GM21367 (cell line): ENCODE measurements around the gene SART1.
"Not testable (repeated sequence)": the region's sequence is repeated elsewhere in the genome, so short reads cannot be mapped to it uniquely, and the experiment has no call there.

Experiments used
- ATAC-seq: cut with Tn5 transposase; IDR thresholded peaks from one replicate; pipeline ENCODE4 v1.9.1; 2021; ENCODE audit not compliant: unreplicated experiment

SART1 gene

DNA sequence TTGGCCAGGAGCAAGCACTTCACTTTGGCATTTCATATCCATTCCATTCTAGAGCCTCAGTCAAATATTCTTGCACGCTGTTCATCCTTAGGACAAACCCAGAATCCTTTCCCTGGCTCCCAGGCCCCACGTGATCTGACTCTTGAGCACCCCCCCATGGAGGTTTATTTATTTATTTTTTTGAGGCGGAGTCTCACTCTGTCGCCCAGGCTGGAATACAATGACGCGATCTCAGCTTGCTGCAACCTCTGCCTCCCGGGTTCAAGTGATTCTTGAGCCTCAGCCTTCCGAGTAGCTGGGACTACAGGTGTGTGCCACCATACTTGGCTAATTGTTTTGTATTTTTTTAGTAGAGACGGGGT lies 29.0 kb upstream of the SART1 start:
- no peak for ATAC-seq

DNA sequence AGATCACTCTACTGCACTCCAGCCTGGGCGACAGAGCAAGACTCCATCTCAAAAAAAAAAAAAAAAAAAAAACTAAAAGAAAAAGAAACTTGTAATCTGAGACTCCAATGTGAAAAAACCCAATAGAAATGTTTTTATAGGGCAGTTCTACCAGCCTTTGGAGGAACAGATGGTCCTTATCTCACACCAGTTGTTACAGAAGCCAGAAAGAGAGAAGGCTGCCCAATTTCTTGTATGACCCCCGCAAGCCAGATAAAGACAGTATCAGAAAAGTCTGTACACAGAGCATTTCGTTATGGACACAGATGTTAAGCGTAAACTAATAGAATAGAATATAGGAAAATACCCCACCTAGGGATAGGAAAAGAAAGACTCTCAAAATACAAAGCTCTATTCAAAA lies 27.5 kb upstream of the SART1 start:
- no peak for ATAC-seq

DNA sequence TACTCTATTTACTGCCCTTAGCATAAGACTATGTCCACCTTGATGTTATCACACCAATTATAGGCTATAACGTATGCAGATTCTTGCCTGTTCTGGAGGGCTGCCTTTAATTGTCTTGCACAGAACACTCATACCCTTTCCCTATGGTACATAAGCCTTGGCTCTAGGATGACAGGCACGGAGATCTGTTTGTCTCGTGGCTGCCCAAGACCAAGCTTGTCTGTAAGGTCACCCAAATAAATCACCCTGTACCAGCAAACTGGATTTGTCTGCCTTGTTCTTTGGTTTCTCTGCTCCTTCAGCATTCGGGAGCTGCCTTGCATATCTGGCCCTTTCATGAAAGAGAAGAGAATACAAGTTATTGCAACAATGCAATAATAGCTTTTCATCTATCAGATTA lies 23.8 kb upstream of the SART1 start:
- no peak for ATAC-seq

DNA sequence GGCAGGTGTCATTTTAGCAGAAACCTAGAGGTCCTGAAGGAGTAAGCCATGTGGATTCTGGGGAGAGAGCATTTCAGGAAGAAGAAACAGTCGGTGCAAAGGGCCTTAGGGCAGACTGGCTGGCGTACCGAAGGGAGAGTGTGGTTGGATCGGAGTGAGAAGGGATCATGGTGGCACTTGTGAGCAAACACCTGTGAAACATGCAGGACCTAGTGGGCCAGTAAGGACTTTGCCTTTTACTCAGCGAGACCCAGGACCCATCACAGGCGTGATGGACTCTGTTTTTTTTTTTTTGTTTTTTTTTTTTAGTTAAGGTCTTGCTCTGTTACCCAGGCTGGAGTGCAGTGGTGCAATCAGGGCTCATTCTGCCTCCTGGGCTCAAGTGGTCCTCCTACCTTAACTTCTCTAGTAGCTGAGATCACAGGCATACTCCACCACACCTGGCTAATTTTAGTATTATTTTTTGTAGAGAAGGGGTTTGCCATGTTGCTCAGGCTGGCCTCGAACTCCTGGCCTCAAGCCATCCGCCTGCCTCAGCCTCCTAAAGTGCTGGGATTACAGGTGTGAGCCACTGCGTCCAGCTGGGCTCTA lies 19.7 kb upstream of the SART1 start:
- ATAC-seq = no peak

DNA sequence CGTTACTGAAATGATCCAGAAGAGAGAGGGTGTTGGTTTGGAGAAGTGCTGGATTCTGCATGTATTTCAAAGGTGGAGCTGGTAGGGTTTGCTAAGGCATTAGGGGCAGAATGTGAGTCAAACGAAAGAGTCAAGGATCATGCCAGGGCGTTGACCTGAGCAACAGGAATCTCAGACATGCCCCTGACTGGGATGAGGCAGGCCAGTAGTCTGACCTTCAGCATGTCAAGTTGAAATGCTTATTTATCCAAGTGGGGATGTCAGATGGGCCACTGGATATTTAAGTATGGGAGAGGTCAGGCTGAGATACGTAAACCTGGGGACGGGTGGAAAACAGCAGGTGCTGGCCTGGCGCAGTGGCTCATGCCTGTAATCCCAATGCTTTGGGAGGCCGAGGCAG lies 19.0 kb upstream of the SART1 start:
- no peak for ATAC-seq

DNA sequence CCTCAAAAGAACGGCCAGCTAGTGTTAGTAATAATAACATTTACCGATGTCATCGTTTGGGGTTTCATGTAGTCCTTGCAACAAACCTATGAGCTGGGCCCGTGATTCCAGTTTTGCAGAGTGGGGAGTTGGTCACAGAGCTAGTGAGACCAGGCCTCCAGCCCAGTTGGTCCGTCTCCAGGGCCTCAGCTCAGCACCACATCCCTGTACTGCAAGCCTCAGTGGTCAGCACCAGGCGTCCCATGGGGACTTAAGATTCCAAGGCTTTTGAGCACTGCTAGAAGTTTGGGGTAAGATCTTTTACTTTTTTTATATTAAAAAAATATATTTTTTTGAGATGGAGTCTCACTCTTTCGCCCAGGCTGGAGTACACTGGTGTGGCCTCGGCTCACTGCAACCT lies 17.3 kb upstream of the SART1 start:
- ATAC-seq = no peak

DNA sequence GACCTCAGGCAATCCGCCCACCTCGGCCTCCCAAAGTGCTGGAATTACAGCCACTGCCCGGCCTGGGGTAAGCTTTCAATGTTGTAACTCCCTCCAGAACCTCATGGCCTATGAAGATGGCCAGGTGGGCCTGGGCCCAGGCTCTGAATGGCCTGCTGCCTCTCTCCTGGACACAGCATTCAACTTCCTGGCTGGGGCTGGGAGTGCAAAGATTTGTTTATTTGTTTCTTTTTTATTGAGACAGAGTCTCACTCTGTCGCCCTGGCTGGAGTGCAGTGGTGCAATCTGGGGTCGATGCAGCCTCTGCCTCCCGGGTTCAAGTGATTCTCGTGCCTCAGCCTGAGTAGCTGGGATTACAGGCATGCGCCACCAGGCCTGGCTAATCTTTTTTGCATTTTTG lies 16.8 kb upstream of the SART1 start:
- no peak for ATAC-seq

DNA sequence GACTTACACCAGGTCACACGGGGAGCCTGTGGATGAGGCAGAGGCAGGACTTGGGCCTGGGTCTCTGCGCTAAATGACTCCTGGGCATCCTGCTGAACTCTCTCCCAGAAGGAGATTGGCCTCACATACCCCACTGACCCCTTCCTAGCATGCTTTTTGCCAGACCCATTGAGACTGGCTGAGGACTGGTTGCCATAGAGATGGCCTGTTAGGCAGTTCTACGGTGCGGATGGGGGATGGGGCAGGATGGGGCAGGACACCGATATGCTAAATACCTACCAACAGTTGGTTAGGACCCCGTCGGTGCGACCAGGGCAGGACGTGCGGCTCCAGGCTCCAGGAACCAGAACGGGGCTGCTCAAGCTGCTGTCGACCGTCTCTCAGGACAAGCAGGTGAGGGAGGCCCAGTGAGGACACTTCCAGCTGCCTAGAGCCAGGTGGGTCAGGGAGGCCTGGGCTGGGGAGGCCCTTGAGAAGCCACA lies 16.1 kb upstream of the SART1 start, which contains the start of gene TSGA10IP:
Gene TSGA10IP (plus strand): TSS at position 51 of the 482 bp plus-strand sequence. CDS start 196 bp downstream, at position 247.
- ATAC-seq = no peak

DNA sequence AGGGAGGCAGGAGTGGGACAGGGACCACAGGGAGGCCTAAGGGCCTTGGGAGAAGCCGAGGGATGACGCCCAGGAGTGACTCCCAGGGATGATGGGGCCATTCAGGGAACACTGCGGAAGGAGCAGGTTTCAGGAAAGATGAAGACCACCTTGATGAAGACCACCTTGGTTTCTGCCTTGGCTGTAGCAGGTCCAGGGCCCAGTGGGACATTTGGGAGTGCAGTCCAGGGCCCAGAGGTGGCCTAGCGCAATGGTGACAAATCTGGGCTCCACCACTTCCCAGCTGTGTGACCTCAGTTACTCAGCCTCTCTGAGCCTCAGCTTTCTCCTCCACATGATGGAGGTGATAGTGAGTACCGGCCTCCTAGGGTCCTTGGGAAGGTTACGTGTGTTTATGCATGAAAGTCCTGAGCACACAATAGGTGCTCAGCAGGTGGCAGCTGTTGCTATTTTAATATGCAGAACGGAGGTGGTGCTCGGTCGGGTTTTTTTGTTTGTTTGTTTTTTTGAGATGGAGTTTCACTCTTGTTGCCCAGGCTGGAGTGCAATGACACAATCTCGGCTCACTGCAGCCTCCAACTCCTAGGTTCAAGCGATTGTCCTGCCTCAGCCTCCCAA lies 15.5 kb upstream of the SART1 start:
- no peak for ATAC-seq

DNA sequence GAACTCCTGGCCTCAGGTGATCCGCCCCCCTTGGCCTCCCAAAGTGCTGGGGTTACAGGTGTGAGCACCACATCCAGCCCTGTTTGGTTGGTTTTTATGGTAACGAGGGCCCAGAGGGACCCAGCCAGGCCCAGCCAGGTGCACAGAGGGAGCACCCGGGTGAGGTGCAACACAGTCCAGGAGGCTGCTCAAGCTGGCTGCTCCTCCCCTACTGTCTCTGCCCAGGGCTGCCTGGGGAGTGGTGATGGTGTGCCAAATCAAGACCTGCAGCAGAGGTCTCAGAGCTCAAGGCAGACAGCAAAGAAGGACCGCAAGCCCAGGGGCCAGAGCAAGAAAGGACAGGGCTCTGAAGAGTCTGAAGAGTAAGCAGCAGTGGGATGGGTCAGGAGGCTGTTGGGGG lies 14.9 kb upstream of the SART1 start:
- ATAC-seq = no peak

DNA sequence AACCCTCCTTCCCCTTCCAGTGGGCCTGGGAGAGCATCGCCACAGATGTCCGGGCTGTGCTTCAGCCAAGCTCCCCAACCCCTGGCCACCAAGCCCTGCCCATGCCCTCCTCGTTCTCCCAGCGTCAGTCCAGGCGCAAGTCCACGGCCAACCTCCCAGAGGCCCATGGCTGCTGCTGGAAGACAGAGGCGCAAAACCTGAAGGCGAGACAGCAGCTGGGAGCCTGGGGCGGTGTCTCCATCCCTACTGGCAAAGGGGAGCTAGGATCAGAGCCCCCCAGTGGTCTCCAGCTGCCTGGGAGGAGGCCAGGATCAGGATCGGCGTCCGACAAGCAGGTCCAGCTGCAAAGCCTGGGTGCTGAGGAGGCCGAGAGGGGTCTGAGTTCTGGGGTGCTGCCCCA lies 14.4 kb upstream of the SART1 start:
- no peak for ATAC-seq

DNA sequence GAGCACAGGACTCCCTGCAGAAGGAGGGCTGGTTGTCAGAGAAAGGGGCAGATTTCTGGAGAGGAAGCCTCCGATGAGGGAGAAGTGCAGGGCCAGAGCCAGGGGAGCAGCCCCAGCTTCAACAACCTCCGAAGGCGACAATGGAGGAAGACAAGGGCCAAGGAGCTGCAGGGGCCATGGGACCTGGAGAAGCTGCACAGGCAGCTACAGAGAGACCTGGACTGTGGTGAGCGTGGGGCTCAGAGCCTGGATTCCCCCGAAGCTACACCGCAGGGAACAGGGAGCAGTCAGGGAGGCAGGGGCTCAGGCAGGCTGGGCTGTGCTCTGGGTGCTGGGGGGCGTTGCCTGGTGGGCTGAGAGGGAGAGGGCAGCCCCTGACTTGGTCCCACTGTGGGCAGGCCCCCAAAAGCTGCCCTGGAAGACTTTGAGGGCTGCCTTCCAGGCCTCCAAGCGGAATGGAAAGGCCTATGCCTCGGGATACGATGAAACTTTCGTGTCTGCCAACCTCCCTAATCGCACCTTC lies 13.9 kb upstream of the SART1 start:
- ATAC-seq = no peak

DNA sequence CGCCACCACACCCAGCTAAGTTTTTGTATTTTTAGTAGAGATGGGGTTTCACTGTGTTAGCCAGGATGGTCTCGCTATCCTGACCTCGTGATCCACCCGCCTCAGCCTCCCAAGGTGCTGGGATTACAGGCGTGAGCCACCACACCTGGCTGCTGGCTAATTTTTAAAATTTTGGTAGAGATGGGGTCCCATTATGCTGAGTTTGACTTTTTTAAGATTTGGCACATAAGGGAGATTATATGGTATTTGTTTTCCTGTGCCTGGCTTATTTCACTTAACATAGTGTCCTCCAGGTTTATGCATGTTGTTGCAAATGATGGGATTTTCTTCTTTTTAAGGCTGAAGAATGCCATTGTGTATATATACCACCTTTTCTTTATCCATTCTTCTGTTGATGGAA lies 10.8 kb upstream of the SART1 start:
- not testable (repeated sequence) for ATAC-seq

DNA sequence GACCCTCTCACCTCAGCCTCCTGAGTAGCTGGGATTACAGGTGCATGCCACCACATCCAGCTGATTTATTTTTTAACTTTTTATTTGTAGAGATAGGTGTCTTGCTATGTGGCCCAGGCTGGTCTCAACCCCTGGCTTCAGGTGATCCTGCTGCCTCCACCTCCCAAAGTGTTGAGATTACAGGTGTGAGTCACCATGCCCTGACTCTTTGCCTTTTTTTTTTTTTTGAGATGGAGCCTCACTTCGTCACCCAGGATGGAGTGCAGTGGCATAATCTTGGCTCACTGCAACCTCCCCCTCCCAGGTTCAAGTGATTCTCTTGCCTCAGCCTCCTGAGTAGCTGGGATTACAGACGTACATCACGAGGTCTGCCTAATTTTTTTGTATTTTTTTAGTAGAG lies 9.9 kb upstream of the SART1 start:
- not testable (repeated sequence) for ATAC-seq

DNA sequence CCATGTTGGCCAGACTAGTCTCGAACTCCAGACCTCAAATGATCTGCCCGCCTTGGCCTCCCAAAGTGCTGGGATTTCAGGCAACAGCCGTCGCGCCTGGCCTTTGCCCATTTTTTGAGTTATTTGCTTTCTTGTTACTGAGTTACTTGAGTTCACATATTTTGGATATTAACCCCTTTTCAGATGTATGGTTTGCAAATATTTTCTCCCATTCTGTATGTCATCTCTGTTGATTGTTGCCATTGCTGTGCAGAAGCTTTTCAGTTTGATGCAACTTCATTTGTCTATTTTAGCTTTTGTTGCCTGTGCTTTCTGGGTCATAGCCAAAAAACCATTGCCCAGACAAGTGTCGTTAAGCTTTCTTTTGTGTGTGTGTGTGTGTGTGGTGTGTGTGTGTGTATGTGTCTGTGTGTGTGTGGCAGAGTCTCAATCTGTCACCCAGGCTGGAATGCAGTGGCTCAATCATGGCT lies 9.4 kb upstream of the SART1 start:
- no peak for ATAC-seq

DNA sequence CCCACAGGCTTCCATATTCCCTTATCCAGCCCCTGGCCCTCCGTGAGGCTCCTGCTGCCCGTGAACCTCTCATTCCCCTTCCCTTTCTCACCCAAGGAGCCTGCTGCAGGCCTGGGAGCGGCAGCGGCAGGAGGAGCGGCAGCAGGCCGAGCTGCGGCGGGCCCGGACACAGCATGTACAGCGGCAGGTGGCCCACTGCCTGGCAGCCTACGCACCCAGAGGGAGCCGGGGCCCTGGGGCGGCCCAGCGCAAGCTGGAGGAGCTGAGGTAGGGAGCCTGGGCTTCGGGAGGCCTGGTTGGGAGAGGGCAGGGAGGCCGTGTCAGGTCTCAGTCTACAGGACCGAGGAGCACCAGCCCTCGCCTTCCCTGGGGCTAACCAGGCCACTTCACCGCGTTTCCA lies 8.1 kb upstream of the SART1 start:
- ATAC-seq = no peak

DNA sequence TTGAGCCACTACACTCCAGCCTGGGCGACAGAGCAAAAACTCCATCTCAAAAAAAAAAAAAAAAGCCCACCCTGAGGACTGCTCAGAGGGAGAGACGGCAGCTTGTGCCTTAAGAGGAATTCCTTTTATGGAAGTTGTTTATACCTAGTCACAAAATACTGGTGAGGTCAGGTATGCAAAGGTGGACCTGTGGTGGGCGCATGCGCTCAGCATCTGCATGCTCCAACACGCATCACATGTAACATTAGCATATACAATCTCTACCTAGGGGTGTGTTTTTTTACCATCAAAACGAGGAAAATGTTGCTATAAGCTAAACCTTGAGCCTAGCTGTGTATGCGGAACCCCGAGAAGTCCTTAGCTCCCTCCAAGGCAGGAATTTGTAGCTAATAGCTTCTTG lies 6.8 kb upstream of the SART1 start:
- ATAC-seq = no peak

DNA sequence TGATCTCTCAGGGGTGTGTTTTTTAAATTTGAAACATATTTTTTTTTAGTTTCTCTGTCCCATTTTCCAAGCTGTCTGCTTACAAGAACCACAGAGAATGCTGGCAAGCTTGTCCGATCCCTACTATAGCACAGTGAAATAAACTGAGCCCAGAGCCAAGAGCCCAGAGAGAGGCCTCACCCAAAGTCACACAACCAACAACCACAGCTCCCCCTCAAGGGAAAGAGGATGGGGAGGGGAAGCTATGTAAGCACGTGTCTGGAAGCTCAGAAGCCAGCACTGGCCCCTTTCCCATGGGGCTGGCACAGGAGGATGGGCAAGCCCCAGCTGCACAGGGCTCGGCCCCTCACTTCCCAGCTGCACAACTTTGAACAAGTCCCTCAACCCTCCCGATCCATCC lies 3.2 kb upstream of the SART1 start:
- no peak for ATAC-seq

DNA sequence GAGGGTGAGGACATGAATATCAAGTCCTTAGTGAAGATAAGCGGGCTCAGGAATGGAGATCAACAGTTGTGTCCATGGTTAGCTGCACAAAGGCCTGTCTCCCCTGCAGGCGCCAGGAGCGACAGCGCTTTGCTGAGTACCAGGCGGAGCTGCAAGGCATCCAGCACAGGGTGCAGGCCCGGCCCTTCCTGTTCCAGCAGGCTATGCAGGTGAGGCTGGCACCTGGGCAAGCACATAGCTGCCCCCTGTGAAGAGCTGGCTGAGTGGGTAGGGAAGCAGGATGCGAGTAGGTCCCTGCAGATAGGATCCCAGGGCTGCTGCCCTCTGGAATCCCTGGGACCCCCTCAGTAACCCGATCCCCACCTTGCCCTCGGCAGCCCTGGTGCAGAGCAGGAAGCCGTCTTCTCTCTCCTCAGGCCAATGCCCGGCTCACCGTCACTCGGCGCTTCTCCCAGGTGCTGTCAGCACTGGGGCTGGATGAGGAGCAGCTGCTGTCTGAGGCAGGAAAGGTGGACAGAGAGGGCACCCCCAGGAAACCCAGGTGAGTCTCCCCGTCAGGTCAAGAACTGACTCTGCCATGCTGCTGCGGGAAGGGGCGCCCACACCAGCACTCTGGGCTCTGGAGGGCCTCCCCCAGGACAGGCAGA lies 2.6 kb upstream of the SART1 start:
- ATAC-seq = no peak

DNA sequence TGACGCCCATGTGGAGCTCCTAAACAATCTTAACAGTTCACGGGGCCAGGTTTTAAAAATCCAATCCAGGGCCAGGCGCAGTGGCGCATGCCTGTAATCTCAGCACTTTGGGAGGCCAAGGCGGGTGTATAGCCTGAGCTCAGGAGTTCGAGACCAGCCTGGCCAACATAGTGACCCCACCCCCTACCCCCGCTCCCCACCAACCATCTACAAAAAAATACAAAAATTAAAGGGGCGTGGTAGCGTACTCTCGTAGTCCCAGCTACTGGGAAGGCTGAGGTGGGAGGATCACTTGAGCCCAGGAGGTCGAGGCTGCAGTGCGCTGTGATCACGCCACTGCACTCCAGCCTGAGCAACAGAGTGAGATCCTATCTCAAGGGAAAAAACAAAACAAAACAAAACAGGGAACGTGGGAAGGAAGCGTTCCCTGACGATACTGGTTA lies 689 bp upstream of the SART1 start:
- no peak for ATAC-seq

DNA sequence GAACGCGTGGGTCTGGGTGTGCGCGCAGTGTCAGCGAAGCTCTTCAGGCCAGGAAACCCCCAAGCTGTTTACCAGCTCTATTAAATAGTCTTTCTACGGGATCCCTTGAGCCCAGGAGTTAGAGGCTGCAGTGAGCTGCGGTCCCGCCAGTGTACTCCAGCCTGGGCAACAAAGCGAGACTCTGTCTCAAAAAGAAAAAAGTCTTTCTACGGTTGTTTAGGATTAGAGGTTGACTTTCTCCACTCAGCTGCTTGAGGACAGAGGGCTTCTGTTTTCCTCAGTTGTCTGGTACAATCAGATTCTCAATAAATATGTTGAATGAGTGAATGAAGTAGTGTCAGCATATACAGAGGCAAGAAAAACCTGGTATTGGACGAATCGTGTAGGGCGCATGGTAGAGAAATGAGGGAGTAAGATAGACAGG lies 619 bp downstream of the SART1 start:
- no peak for ATAC-seq

DNA sequence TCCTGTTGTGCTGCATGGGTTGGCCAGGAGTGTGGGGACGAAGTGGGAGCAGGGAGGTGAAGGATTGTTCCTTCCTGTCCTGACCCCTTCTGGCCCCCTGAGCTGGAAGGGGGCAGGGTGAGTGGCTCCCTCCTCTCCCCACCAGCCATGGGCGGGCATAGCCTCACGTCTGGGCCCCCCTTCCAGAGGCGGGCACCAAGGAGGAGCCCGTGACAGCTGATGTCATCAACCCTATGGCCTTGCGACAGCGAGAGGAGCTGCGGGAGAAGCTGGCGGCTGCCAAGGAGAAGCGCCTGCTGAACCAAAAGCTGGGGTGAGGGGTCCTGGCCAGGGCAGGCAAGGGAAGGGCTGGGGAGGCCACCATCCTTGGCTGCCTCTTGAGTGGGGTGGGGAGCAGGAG lies 3.4 kb downstream of the SART1 start:
- ATAC-seq = no peak
